ENCODE data around the gene OR52N4. TPM values are rescaled to one million over a fixed set of nuclear protein-coding genes. Genes with fewer than 3 reads are reported as not detected.

OR52N4 gene
- total and polyA plus RNA-seq, 2 experiments from 2014 or later = not detected

DNA sequence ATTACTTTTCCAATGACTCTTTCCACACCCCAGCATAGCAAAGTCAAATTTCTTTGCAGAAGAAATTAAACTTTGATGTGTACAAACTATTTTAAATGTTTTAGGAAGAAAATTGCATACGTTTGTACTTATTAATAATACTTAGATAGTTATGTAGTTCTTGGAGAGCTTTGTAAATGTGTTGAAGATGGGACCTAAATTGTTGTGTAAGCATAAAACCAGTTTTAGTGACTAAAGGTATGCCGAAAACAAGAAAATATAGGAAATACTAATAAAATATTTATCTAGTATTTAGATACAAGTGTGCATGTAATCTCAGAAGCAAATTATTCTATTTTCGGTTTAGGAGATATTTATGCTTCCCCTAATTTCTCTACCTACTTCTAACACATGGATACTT lies 4.2 kb upstream of the OR52N4 start (continued):
- no peak for TF ChIP-seq EZH2phosphoT487 (IDR thresholded peaks at IDR 0.05; ENCODE audit: unreplicated experiment)
- TF ChIP-seq POLR2AphosphoS5 (IDR thresholded peaks at IDR 0.05; ENCODE audit: low read depth) = no peak
- TF ChIP-seq, protein P1, sequence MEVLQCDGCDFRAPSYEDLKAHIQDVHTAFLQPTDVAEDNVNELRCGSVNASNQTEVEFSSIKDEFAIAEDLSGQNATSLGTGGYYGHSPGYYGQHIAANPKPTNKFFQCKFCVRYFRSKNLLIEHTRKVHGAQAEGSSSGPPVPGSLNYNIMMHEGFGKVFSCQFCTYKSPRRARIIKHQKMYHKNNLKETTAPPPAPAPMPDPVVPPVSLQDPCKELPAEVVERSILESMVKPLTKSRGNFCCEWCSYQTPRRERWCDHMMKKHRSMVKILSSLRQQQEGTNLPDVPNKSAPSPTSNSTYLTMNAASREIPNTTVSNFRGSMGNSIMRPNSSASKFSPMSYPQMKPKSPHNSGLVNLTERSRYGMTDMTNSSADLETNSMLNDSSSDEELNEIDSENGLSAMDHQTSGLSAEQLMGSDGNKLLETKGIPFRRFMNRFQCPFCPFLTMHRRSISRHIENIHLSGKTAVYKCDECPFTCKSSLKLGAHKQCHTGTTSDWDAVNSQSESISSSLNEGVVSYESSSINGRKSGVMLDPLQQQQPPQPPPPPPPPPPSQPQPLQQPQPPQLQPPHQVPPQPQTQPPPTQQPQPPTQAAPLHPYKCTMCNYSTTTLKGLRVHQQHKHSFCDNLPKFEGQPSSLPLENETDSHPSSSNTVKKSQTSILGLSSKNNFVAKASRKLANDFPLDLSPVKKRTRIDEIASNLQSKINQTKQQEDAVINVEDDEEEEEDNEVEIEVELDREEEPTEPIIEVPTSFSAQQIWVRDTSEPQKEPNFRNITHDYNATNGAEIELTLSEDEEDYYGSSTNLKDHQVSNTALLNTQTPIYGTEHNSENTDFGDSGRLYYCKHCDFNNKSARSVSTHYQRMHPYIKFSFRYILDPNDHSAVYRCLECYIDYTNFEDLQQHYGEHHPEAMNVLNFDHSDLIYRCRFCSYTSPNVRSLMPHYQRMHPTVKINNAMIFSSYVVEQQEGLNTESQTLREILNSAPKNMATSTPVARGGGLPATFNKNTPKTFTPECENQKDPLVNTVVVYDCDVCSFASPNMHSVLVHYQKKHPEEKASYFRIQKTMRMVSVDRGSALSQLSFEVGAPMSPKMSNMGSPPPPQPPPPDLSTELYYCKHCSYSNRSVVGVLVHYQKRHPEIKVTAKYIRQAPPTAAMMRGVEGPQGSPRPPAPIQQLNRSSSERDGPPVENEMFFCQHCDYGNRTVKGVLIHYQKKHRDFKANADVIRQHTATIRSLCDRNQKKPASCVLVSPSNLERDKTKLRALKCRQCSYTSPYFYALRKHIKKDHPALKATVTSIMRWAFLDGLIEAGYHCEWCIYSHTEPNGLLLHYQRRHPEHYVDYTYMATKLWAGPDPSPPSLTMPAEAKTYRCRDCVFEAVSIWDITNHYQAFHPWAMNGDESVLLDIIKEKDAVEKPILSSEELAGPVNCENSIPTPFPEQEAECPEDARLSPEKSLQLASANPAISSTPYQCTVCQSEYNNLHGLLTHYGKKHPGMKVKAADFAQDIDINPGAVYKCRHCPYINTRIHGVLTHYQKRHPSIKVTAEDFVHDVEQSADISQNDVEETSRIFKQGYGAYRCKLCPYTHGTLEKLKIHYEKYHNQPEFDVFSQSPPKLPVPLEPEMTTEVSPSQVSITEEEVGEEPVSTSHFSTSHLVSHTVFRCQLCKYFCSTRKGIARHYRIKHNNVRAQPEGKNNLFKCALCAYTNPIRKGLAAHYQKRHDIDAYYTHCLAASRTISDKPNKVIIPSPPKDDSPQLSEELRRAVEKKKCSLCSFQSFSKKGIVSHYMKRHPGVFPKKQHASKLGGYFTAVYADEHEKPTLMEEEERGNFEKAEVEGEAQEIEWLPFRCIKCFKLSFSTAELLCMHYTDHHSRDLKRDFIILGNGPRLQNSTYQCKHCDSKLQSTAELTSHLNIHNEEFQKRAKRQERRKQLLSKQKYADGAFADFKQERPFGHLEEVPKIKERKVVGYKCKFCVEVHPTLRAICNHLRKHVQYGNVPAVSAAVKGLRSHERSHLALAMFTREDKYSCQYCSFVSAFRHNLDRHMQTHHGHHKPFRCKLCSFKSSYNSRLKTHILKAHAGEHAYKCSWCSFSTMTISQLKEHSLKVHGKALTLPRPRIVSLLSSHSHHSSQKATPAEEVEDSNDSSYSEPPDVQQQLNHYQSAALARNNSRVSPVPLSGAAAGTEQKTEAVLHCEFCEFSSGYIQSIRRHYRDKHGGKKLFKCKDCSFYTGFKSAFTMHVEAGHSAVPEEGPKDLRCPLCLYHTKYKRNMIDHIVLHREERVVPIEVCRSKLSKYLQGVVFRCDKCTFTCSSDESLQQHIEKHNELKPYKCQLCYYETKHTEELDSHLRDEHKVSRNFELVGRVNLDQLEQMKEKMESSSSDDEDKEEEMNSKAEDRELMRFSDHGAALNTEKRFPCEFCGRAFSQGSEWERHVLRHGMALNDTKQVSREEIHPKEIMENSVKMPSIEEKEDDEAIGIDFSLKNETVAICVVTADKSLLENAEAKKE (CRISPR knock-in tag; IDR thresholded peaks at IDR 0.05) = no peak
- no peak for TF ChIP-seq STAT1 (IDR thresholded peaks at IDR 0.05; ENCODE audit: unreplicated experiment)
- TF ChIP-seq CREB1 (CRISPR knock-in tag; IDR thresholded peaks at IDR 0.05; ENCODE audit: low read depth) = no peak
- no peak for TF ChIP-seq JUNB (IDR thresholded peaks at IDR 0.05; ENCODE audit: unreplicated experiment)

DNA sequence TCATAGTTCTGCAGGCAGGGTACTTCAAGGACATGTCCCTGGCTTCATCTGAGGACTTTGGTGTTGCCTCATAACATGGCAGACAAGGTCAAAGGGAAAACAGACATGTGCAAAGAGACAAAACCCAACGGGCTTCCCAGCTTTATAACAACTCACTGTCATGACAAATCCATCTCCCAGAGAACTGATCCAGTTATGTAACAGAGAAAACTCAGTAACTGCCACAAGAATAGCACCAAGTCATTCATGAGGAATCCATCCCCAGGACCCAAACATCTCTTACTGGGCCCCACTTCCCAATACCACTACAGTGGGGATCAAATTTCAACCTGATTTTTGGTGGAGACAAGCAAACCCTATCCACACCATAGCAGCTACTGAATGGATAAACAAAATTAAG lies 13.0 kb downstream of the OR52N4 start:
- H3F3A ChIP-seq (replicated peaks; ENCODE audit: low read depth) = no peaks in the 10 kb centered on the region
- H3K79me2 ChIP-seq (replicated peaks; ENCODE audit: insufficient read depth) = no peaks in the 10 kb centered on the region
- no peak overlapping the region for H3K27ac Mint-ChIP-seq
- no peaks in the 10 kb centered on the region for H3K4me1 ChIP-seq (ENCODE audit: insufficient read depth)
- no peaks in the 10 kb centered on the region for H3K9me3 Mint-ChIP-seq
- H3K4me3 Mint-ChIP-seq = no peak overlapping the region
- ATAC-seq (no peak), DNase-seq (ENCODE audit: low spot score) (no peak)
- H3K4me3 ChIP-seq = no peak overlapping the region
- no peaks in the 10 kb centered on the region for H3K4me1 Mint-ChIP-seq
- no peaks in the 10 kb centered on the region for H3K36me3 ChIP-seq (ENCODE audit: insufficient read depth)
- no peak overlapping the region for H3K27ac ChIP-seq (ENCODE audit: low read depth)
- H3K27me3 Mint-ChIP-seq (ENCODE audit: insufficient read depth, low read depth, poor library complexity) = no peaks in the 10 kb centered on the region
- no peak overlapping the region for H2AFZ ChIP-seq
- no peaks in the 10 kb centered on the region for H3K36me3 Mint-ChIP-seq (ENCODE audit: low read depth)
- TF ChIP-seq STAT1 (IDR thresholded peaks at IDR 0.05; ENCODE audit: unreplicated experiment) = no peak
- TF ChIP-seq, protein P2, sequence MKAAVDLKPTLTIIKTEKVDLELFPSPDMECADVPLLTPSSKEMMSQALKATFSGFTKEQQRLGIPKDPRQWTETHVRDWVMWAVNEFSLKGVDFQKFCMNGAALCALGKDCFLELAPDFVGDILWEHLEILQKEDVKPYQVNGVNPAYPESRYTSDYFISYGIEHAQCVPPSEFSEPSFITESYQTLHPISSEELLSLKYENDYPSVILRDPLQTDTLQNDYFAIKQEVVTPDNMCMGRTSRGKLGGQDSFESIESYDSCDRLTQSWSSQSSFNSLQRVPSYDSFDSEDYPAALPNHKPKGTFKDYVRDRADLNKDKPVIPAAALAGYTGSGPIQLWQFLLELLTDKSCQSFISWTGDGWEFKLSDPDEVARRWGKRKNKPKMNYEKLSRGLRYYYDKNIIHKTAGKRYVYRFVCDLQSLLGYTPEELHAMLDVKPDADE (IDR thresholded peaks at IDR 0.05) = no peak
- H3K27me3 ChIP-seq (ENCODE audit: insufficient read depth) = no peaks in the 10 kb centered on the region
- H3K9me2 ChIP-seq (ENCODE audit: insufficient read depth) = no peaks in the 10 kb centered on the region
- no peak overlapping the region for H3K4me2 ChIP-seq
- no peaks in the 10 kb centered on the region for H4K20me1 ChIP-seq (replicated peaks; ENCODE audit: insufficient read depth)

Measured in GM23338 (cell line).